ENCODE results near the gene ACD.

ACD gene

GRCh38 chr16:67656344-67657016 is 3.6 kb downstream of the ACD start:
- peaks cover 0 to 25% of the 10 kb centered on the region in 2 donors for H3K36me3 ChIP-seq (replicated peaks in 1 of 2; ENCODE audit: control insufficient read depth in 2 of 2, insufficient read depth in 2 of 2, low read length in 2 of 2)
- H2BK5ac ChIP-seq (ENCODE audit: low read length) = no peak overlapping the region
- H3K14ac ChIP-seq (ENCODE audit: low read length) = no peak overlapping the region
- no peak overlapping the region for H3K18ac ChIP-seq (ENCODE audit: low read length)
- no CpG with 5 or more reads among the region's 9 CpGs for WGBS, 2 donors (ENCODE audit: extremely low coverage in 2 of 2, insufficient read length in 2 of 2, insufficient replicate concordance in 1 of 2)
- no peak overlapping the region for H3K4me3 ChIP-seq (ENCODE audit: low read length in 2 of 2)
- no peak overlapping the region for H3K23ac ChIP-seq (ENCODE audit: low read depth, low read length, poor library complexity)
- no peak overlapping the region for H2AK5ac ChIP-seq (ENCODE audit: low read depth, low read length)
- no peak overlapping the region for H4K8ac ChIP-seq (ENCODE audit: low read depth, low read length)
- H3K9me3 ChIP-seq (replicated peaks in 1 of 2; ENCODE audit: control insufficient read depth in 2 of 2, insufficient read depth in 1 of 2, low read depth in 1 of 2, low read length in 2 of 2) = peaks cover 0 to 2% of the 10 kb centered on the region in 2 donors
- H2BK15ac ChIP-seq (ENCODE audit: low read length) = no peak overlapping the region
- H3K27ac ChIP-seq (replicated peaks; ENCODE audit: low read length) = no peak overlapping the region
- H4K91ac ChIP-seq (ENCODE audit: low read depth, low read length, poor library complexity) = no peak overlapping the region
- H3K9ac ChIP-seq (ENCODE audit: low read depth, low read length, poor library complexity) = no peak overlapping the region
- DNase-seq (ENCODE audit: low spot score) = no peak
- no peak overlapping the region for H2BK120ac ChIP-seq (ENCODE audit: low read depth, low read length)
- no peak overlapping the region for H2BK12ac ChIP-seq (ENCODE audit: low read length)
- H3K27me3 ChIP-seq (ENCODE audit: control insufficient read depth in 3 of 3, insufficient read depth in 3 of 3, low read depth in 1 of 3, low read length in 3 of 3) = peaks cover 3 to 30% (median 26%) of the 10 kb centered on the region in 3 experiments
- H3K4me1 ChIP-seq (ENCODE audit: control insufficient read depth in 2 of 2, insufficient read depth in 1 of 2, low read depth in 1 of 2, low read length in 2 of 2) = peaks cover 8 to 10% of the 10 kb centered on the region in 2 donors
- peaks cover 10% of the 10 kb centered on the region for H3K79me1 ChIP-seq (ENCODE audit: low read depth, low read length)
- H2AFZ ChIP-seq (ENCODE audit: low read length) = no peak overlapping the region
- H3K4ac ChIP-seq (ENCODE audit: low read length) = no peak overlapping the region
- no peak overlapping the region for H3K4me2 ChIP-seq (ENCODE audit: insufficient read depth, low read length, poor library complexity, severe bottlenecking)

- WGBS, 2 donors (ENCODE audit: extremely low coverage in 2 of 2, insufficient read length in 2 of 2, insufficient replicate concordance in 1 of 2) = no CpG with 5 or more reads among the region's 4 CpGs
Measured at GRCh38 chr16:67655363-67655762, 4.7 kb downstream of the ACD start.

GRCh38 chr16:67654403-67654911 is 5.6 kb downstream of the ACD start:
- Histone ChIP-seq H2AFZ (ENCODE audit: low read length) (no peak overlapping the region), H3K36me3 (replicated peaks in 1 of 2; ENCODE audit: control insufficient read depth in 2 of 2, insufficient read depth in 2 of 2, low read length in 2 of 2) (peaks cover 0 to 24% of the 10 kb centered on the region in 2 donors), H3K4ac (ENCODE audit: low read length) (no peak overlapping the region), H3K27me3 (ENCODE audit: control insufficient read depth in 3 of 3, insufficient read depth in 3 of 3, low read depth in 1 of 3, low read length in 3 of 3) (peaks cover 3 to 46% (median 43%) of the 10 kb centered on the region in 3 experiments), H3K23ac (ENCODE audit: low read depth, low read length, poor library complexity) (peak overlapping the region; percentile 96), H2AK5ac (ENCODE audit: low read depth, low read length) (no peak overlapping the region), H3K4me3 (ENCODE audit: low read length in 2 of 2) (no peak overlapping the region), H3K4me2 (ENCODE audit: insufficient read depth, low read length, poor library complexity, severe bottlenecking) (no peak overlapping the region), H3K18ac (ENCODE audit: low read length) (no peak overlapping the region), H4K91ac (ENCODE audit: low read depth, low read length, poor library complexity) (no peak overlapping the region), H3K79me1 (ENCODE audit: low read depth, low read length) (peaks cover 4% of the 10 kb centered on the region), H2BK120ac (ENCODE audit: low read depth, low read length) (no peak overlapping the region), H3K14ac (ENCODE audit: low read length) (no peak overlapping the region), H3K9ac (ENCODE audit: low read depth, low read length, poor library complexity) (no peak overlapping the region), H2BK12ac (ENCODE audit: low read length) (no peak overlapping the region), H2BK15ac (ENCODE audit: low read length) (peak overlapping the region; percentile 11), H4K8ac (ENCODE audit: low read depth, low read length) (no peak overlapping the region), H3K27ac (replicated peaks; ENCODE audit: low read length) (no peak overlapping the region), H2BK5ac (ENCODE audit: low read length) (no peak overlapping the region), H3K9me3 (replicated peaks in 1 of 2; ENCODE audit: control insufficient read depth in 2 of 2, insufficient read depth in 1 of 2, low read depth in 1 of 2, low read length in 2 of 2) (peaks cover 0 to 2% of the 10 kb centered on the region in 2 donors), H3K4me1 (ENCODE audit: control insufficient read depth in 2 of 2, insufficient read depth in 1 of 2, low read depth in 1 of 2, low read length in 2 of 2) (peaks cover 5 to 14% of the 10 kb centered on the region in 2 donors)
- DNase-seq (ENCODE audit: low spot score) = no peak
- no CpG with 5 or more reads among the region's 30 CpGs for WGBS, 2 donors (ENCODE audit: extremely low coverage in 2 of 2, insufficient read length in 2 of 2, insufficient replicate concordance in 1 of 2)

More at GRCh38 chr16:67655363-67655762, 4.7 kb downstream of the ACD start:
- Histone ChIP-seq H2AFZ (ENCODE audit: low read length) (no peak overlapping the region), H3K14ac (ENCODE audit: low read length) (no peak overlapping the region), H3K27me3 (ENCODE audit: control insufficient read depth in 3 of 3, insufficient read depth in 3 of 3, low read depth in 1 of 3, low read length in 3 of 3) (peaks cover 3 to 39% (median 37%) of the 10 kb centered on the region in 3 experiments), H2BK120ac (ENCODE audit: low read depth, low read length) (no peak overlapping the region), H2BK15ac (ENCODE audit: low read length) (no peak overlapping the region), H3K4me1 (ENCODE audit: control insufficient read depth in 2 of 2, insufficient read depth in 1 of 2, low read depth in 1 of 2, low read length in 2 of 2) (peaks cover 7% of the 10 kb centered on the region in 2 donors), H3K36me3 (replicated peaks in 1 of 2; ENCODE audit: control insufficient read depth in 2 of 2, insufficient read depth in 2 of 2, low read length in 2 of 2) (peaks cover 0 to 24% of the 10 kb centered on the region in 2 donors), H4K91ac (ENCODE audit: low read depth, low read length, poor library complexity) (no peak overlapping the region), H2BK5ac (ENCODE audit: low read length) (no peak overlapping the region), H3K9ac (ENCODE audit: low read depth, low read length, poor library complexity) (no peak overlapping the region), H3K27ac (replicated peaks; ENCODE audit: low read length) (no peak overlapping the region), H3K18ac (ENCODE audit: low read length) (no peak overlapping the region), H3K9me3 (replicated peaks in 1 of 2; ENCODE audit: control insufficient read depth in 2 of 2, insufficient read depth in 1 of 2, low read depth in 1 of 2, low read length in 2 of 2) (peaks cover 0 to 2% of the 10 kb centered on the region in 2 donors), H3K4ac (ENCODE audit: low read length) (no peak overlapping the region), H2BK12ac (ENCODE audit: low read length) (no peak overlapping the region), H4K8ac (ENCODE audit: low read depth, low read length) (no peak overlapping the region), H2AK5ac (ENCODE audit: low read depth, low read length) (no peak overlapping the region), H3K4me2 (ENCODE audit: insufficient read depth, low read length, poor library complexity, severe bottlenecking) (no peak overlapping the region), H3K79me1 (ENCODE audit: low read depth, low read length) (peaks cover 10% of the 10 kb centered on the region), H3K4me3 (ENCODE audit: low read length in 2 of 2) (no peak overlapping the region), H3K23ac (ENCODE audit: low read depth, low read length, poor library complexity) (no peak overlapping the region)
- no peak for DNase-seq (ENCODE audit: low spot score)

- Histone ChIP-seq H3K9me3 (replicated peaks in 1 of 2; ENCODE audit: control insufficient read depth in 2 of 2, insufficient read depth in 1 of 2, low read depth in 1 of 2, low read length in 2 of 2) (peaks cover 0 to 2% of the 10 kb centered on the region in 2 donors), H2BK120ac (ENCODE audit: low read depth, low read length) (no peak overlapping the region), H3K18ac (ENCODE audit: low read length) (no peak overlapping the region), H2BK5ac (ENCODE audit: low read length) (no peak overlapping the region), H4K8ac (ENCODE audit: low read depth, low read length) (no peak overlapping the region), H3K23ac (ENCODE audit: low read depth, low read length, poor library complexity) (peak overlapping the region; percentile 96), H2BK12ac (ENCODE audit: low read length) (no peak overlapping the region), H3K4me3 (ENCODE audit: low read length in 2 of 2) (peak overlapping the region in 1 of 2 donors; percentile 44), H3K27ac (replicated peaks; ENCODE audit: low read length) (no peak overlapping the region), H2AFZ (ENCODE audit: low read length) (peak overlapping the region; percentile 83), H3K36me3 (replicated peaks in 1 of 2; ENCODE audit: control insufficient read depth in 2 of 2, insufficient read depth in 2 of 2, low read length in 2 of 2) (peaks cover 0 to 23% of the 10 kb centered on the region in 2 donors), H3K4me1 (ENCODE audit: control insufficient read depth in 2 of 2, insufficient read depth in 1 of 2, low read depth in 1 of 2, low read length in 2 of 2) (peaks cover 1 to 15% of the 10 kb centered on the region in 2 donors), H3K27me3 (ENCODE audit: control insufficient read depth in 3 of 3, insufficient read depth in 3 of 3, low read depth in 1 of 3, low read length in 3 of 3) (peaks cover 3 to 50% (median 43%) of the 10 kb centered on the region in 3 experiments), H3K79me1 (ENCODE audit: low read depth, low read length) (peaks cover 1% of the 10 kb centered on the region), H3K14ac (ENCODE audit: low read length) (no peak overlapping the region), H3K4me2 (ENCODE audit: insufficient read depth, low read length, poor library complexity, severe bottlenecking) (peak overlapping the region; percentile 73), H2AK5ac (ENCODE audit: low read depth, low read length) (no peak overlapping the region), H4K91ac (ENCODE audit: low read depth, low read length, poor library complexity) (no peak overlapping the region), H3K9ac (ENCODE audit: low read depth, low read length, poor library complexity) (peak overlapping the region; percentile 12), H3K4ac (ENCODE audit: low read length) (no peak overlapping the region), H2BK15ac (ENCODE audit: low read length) (peak overlapping the region; percentile 11)
- no CpG with 5 or more reads among the region's 25 CpGs for WGBS, 2 donors (ENCODE audit: extremely low coverage in 2 of 2, insufficient read length in 2 of 2, insufficient replicate concordance in 1 of 2)
- no peak for DNase-seq (ENCODE audit: low spot score)
Measured at GRCh38 chr16:67653789-67654402, 6.2 kb downstream of the ACD start.

Measured in neuronal stem cell (in vitro differentiated cells).